Endothelial cell of hepatic sinusoid (primary cell): ENCODE measurements around the gene IRAG1.
"Not testable (repeated sequence)": the region's sequence is repeated elsewhere in the genome, so short reads cannot be mapped to it uniquely, and the experiment has no call there.

ENCODE experiments used
- in situ Hi-C: cut with HindIII; loops from 2 replicates; pipeline ENCODE4 v1.10.0; 2017; ENCODE audit warnings: low sequenced_read_pairs

IRAG1 gene

GRCh38 chr11:10709299-10710086 lies 15.9 kb upstream of the IRAG1 start:
- in situ Hi-C loops = loop anchor here (25.0 kb wide), 1 partner anchor 522 kb away; no protein-coding TSS in a partner anchor

GRCh38 chr11:10708131-10708530 lies 14.6 kb upstream of the IRAG1 start:
- in situ Hi-C loops = loop anchor here (25.0 kb wide), 1 partner anchor 521 kb away; no protein-coding TSS in a partner anchor

GRCh38 chr11:10701982-10702381 lies 8.4 kb upstream of the IRAG1 start:
- in situ Hi-C loops = loop anchor here (25.0 kb wide), 1 partner anchor 515 kb away; no protein-coding TSS in a partner anchor

GRCh38 chr11:10699072-10699471 lies 5.5 kb upstream of the IRAG1 start:
- in situ Hi-C loops = no loop called here

- in situ Hi-C loops = no loop called here
These were observed 3.7 kb upstream of the IRAG1 start for GRCh38 chr11:10697323-10697620.

GRCh38 chr11:10696468-10697322 lies 3.1 kb upstream of the IRAG1 start:
- in situ Hi-C loops = no loop called here

GRCh38 chr11:10695833-10696232 lies 2.3 kb upstream of the IRAG1 start:
- in situ Hi-C loops = no loop called here

GRCh38 chr11:10694486-10695239 lies 1.1 kb upstream of the IRAG1 start:
- in situ Hi-C loops = no loop called here

GRCh38 chr11:10692531-10693115 lies 932 bp downstream of the IRAG1 start:
- in situ Hi-C loops = no loop called here

GRCh38 chr11:10688401-10688800 lies 5.2 kb downstream of the IRAG1 start:
- in situ Hi-C loops = no loop called here

GRCh38 chr11:10686311-10686710 lies 7.2 kb downstream of the IRAG1 start:
- in situ Hi-C loops = no loop called here

- in situ Hi-C loops = no loop called here
These were observed 10.1 kb downstream of the IRAG1 start for GRCh38 chr11:10683429-10683828.

- in situ Hi-C loops = no loop called here
These were observed 12.5 kb downstream of the IRAG1 start for GRCh38 chr11:10680956-10681487.

- in situ Hi-C loops = not testable (repeated sequence)
These were observed 13.3 kb downstream of the IRAG1 start for GRCh38 chr11:10680279-10680678.

GRCh38 chr11:10679644-10680043 lies 13.9 kb downstream of the IRAG1 start:
- in situ Hi-C loops = loop anchor here (5.0 kb wide), 1 partner anchor 48 kb away; no protein-coding TSS in a partner anchor

- in situ Hi-C loops = loop anchor here (5.0 kb wide), 1 partner anchor 49 kb away; no protein-coding TSS in a partner anchor
These were observed 15.5 kb downstream of the IRAG1 start for GRCh38 chr11:10678101-10678500.

- in situ Hi-C loops = loop anchor here (5.0 kb wide), 1 partner anchor 50 kb away; no protein-coding TSS in a partner anchor
These were observed 16.6 kb downstream of the IRAG1 start for GRCh38 chr11:10676919-10677318.

GRCh38 chr11:10674911-10675440 lies 18.6 kb downstream of the IRAG1 start:
- in situ Hi-C loops = loop anchor here (5.0 kb wide), 1 partner anchor 52 kb away; no protein-coding TSS in a partner anchor

- in situ Hi-C loops = no loop called here
These were observed 19.1 kb downstream of the IRAG1 start for GRCh38 chr11:10674440-10674855.

- in situ Hi-C loops = no loop called here
These were observed 20.0 kb downstream of the IRAG1 start for GRCh38 chr11:10673501-10674062.
